Activated effector memory CD4-positive, alpha-beta T cell treated with Interleukin-2 at 50 U/mL for 16 hours (primary cell): ENCODE data around the gene CACUL1.
"Not testable (repeated sequence)": the region's sequence is repeated elsewhere in the genome, so short reads cannot be mapped to it uniquely, and the experiment has no call there.

Experiments
- DNase-seq: peaks from one replicate; pipeline ENCODE4 v3.0.0-alpha.2; 2020

CACUL1 gene

GRCh38 chr10:118674226-118674919, 80.4 kb downstream of the CACUL1 start:
- DNase-seq, result no peak

- no peak for DNase-seq
Observed at GRCh38 chr10:118672766-118673715, 81.7 kb downstream of the CACUL1 start.

GRCh38 chr10:118672153-118672552, 82.6 kb downstream of the CACUL1 start:
- no peak for DNase-seq

GRCh38 chr10:118671221-118671620, 83.5 kb downstream of the CACUL1 start:
- DNase-seq, result not testable (repeated sequence)

GRCh38 chr10:118670472-118671124, 84.2 kb downstream of the CACUL1 start:
- no peak for DNase-seq

GRCh38 chr10:118669835-118670234, 84.9 kb downstream of the CACUL1 start:
- DNase-seq, result no peak

- DNase-seq, result no peak
Observed at GRCh38 chr10:118669020-118669791, 85.6 kb downstream of the CACUL1 start.

GRCh38 chr10:118668228-118668952, 86.4 kb downstream of the CACUL1 start:
- no peak for DNase-seq

GRCh38 chr10:118667732-118668131, 87.0 kb downstream of the CACUL1 start:
- no peak for DNase-seq

- DNase-seq, result no peak
Observed at GRCh38 chr10:118666350-118666749, 88.4 kb downstream of the CACUL1 start.

- DNase-seq, result no peak
Observed at GRCh38 chr10:118664321-118664720, 90.4 kb downstream of the CACUL1 start.

- no peak for DNase-seq
Observed at GRCh38 chr10:118663176-118663575, 91.6 kb downstream of the CACUL1 start.

GRCh38 chr10:118662228-118663035, 92.3 kb downstream of the CACUL1 start:
- no peak for DNase-seq

GRCh38 chr10:118658762-118659161, 96.0 kb downstream of the CACUL1 start:
- DNase-seq, result no peak

- peak; percentile 16 for DNase-seq
Observed at GRCh38 chr10:118658168-118658567, 96.6 kb downstream of the CACUL1 start.

GRCh38 chr10:118645294-118645693, 109.5 kb downstream of the CACUL1 start:
- DNase-seq, result not testable (repeated sequence)

GRCh38 chr10:118642228-118642627, 112.5 kb downstream of the CACUL1 start:
- DNase-seq, result no peak

- DNase-seq, result no peak
Observed at GRCh38 chr10:118638680-118639079, 116.1 kb downstream of the CACUL1 start.

- no peak for DNase-seq
Observed at GRCh38 chr10:118635674-118636402, 118.9 kb downstream of the CACUL1 start.

- no peak for DNase-seq
Observed at GRCh38 chr10:118633786-118634185, 121.0 kb downstream of the CACUL1 start.
